Nucleus accumbens (tissue), 56 donors: ENCODE measurements around the gene GPBP1.
"Not testable (repeated sequence)": the region's sequence is repeated elsewhere in the genome, so short reads cannot be mapped to it uniquely, and the experiment has no call there.

Experiments used
- DNase-seq, 56 donors: peaks; one replicate each; lab custom pipeline; 2025; lab: John Stamatoyannopoulos, UW

GPBP1 gene

DNA sequence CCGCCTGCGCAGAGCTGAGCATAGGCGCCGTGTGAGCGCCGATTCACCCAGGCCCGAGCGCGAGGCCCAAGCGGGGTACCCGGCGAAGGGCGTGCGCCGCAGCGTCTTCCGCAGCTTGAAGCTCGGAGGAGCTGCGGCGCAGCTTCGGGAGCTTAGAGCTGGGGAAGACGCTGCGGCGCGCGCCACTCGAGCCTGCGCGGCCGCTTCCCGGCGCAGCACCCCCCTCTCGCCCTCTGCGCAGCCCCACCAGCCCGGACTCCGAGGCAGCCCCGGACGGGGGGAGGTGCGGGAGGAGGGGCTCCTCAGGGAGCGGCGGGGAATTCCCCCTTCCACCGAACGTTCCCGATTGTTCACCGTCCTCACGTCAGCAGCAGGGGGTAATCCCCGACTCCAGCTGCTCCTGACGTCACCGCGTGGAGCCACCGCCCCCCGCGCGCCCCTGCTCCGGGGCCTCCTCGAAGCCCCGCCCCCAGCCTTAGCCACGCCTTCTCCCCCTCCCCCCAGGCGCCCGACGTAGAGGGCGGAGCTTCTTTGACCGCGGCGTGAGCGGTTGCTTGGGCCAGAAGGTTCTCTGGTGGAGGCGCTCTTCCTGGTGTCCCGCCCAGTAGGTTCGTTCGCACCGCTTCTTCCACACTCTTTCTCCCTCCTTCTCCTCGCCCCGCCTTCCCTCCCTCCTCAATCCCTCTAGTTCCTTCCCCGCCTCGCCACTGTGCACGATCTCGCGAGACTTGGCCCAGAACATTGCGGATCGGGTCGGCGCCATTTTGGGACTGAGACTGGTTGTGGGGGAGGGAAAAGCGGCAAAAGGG lies at the start of gene GPBP1:
Gene GPBP1 (plus strand): TSS at position 741 of the 809 bp plus-strand sequence. CDS start 40,072 bp downstream, outside the sequence.
- DNase-seq = peak; percentile 92 to 100 (median 99)

DNA sequence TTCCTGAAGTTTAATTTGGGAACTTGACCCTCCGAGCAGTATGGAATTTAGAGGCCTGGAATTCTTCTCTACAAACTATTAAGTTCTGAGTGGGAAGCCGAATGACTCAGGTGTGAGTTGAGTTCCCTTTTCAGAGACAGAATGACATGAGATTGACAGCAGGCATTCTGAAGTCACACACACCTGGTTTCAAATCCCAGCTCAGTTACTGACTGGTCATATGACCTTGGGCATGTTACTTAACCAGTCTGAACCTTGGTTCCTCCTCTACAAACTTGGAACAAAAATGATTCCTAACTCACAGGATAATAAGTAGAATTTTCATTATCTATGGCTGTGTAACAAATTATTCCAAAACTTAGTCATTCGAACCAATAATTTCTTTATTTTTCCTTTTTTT lies 45.5 kb upstream of the GPBP1 start:
- DNase-seq = no peak

DNA sequence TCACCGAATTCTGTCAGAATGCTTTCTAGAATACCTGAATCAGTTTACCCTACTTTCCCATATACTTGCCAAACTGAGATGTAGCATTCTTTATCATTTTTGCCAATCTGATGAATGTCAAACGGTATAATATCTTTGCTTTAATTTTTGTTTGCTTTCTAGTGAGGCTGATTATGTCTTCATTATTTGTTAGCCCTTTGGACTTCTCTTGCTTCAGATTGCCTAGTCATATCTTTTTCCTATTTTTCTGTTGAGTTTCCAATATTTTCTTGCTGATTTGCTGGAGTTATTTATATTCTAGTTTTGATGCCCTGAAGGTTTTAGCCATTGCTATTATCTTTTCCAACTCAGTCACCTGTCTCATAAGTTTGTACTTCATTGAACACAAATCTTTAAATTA lies 40.3 kb upstream of the GPBP1 start:
- no peak for DNase-seq

GRCh38 chr5:57137401-57137800 lies 36.5 kb upstream of the GPBP1 start:
- DNase-seq = no peak

DNA sequence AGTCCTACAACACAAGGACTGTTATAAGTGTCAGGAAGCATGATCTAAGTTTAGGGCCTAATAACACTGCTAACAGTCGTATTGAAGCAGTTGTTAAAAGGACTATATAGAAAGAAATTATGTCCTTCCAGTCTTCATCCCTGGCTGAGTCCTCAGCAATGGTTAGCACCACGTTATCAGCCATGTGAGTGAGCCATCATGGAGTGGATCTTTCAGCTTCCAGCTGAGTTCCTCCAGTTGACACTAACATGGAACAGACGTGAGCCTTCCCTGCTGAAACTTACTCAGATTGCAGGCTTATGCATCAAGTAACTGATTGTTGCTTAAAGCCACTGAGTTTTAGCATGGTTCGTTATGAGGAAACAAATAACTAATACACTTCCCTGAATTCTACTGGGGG lies 21.5 kb upstream of the GPBP1 start:
- DNase-seq = no peak

DNA sequence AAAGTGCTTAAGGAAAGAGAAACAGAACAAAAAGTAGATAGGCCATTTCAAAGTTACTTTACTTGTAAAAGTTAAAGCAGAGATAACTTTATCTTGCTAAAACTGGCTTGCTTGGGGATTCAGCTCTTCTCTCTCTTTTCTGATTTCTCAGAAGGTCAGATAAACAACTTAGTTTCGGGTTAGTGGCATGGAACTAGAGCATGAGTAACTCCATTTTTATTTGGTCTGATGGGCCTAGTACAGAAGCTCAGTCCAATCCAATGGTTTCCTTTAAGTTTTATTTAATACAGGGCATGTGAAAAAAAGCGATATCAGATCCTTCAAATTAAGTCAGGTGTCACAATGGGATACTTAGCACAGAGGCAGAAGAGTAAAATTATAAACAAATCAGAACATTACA lies 18.8 kb upstream of the GPBP1 start:
- DNase-seq = no peak

DNA sequence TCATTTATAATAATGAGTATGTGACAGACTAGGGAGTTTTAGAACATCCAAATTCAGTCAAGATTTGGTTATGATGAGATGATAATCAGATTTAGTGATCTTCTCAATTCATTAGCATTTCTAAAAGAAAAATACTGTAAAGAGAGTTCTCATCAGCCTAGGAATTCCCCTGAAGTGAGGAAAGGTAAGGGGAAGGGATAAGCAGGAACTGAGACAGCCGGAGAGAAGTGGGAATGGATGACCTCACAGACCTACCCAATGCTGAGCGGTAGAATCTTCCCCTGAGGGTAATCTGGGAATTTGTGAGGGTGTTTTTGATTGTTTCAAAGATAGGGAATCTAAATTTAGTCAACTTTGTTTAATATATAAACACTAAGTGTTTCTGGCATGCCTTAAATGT lies 16.7 kb upstream of the GPBP1 start:
- DNase-seq = no peak

- no peak for DNase-seq
Observed at GRCh38 chr5:57157666-57158065, 16.2 kb upstream of the GPBP1 start.

DNA sequence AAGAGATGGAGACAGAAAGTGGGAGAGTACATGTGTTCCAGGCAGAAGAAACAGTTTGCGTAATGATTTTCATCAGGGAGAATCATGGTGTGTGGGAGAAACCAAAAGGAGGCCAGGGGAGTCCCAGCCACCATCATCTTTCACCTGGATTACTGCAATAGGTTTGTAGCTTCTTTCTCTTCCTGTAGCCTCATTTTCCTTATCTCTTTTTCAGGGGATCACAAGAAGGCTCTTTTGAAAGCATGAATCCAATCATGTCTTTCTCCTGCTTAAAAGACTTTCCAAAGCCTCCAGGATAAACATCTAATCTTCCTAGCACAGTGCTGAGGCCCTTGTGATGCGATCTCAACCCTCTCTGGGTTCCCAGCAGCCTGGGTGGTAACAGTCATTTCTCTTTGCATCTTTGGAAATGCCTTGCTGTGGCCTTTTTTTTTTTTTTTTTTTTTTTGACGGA lies 10.3 kb upstream of the GPBP1 start:
- no peak for DNase-seq

DNA sequence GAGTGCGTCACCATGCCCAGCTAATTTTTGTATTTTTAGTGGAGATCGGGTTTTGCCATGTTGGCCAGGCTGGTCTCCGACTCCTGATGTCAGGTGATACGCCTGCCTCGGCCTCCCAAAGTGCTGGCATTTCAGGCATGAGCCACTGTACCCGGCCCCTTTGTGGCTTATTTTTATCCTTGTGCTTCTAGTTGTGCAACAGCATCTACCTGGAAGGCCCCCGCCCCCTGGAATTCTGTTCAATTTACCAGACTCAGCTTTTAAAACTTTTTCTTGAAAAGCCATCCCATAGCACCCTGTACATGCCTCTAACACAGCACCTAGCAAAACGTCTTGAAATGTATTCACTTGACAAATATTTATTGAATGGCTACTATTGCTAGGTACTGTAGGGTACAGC lies 9.7 kb upstream of the GPBP1 start:
- DNase-seq = no peak

- DNase-seq = not testable (repeated sequence)
Observed at GRCh38 chr5:57165171-57165570, 8.7 kb upstream of the GPBP1 start.

- no peak for DNase-seq
Observed at GRCh38 chr5:57166276-57166675, 7.6 kb upstream of the GPBP1 start.

DNA sequence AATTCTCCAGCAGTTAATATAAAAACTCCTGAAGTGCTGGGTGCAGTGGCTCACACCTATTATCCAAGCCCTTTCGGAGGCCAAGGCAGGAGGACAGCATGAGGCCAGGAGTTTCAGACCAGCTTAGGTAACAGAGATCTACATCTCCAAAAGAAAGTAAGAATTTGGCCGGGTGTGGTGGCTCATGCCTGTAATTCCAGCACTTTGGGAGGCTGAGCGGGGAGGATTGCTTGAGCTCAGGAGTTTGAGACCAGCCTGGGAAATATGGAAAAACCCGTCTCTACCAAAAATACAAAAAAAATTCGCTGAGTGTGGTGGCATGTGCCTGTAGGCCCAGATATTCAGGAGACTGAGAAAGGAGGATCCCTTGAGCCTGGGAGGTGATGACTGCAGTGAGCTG lies 6.7 kb upstream of the GPBP1 start:
- DNase-seq = no peak

DNA sequence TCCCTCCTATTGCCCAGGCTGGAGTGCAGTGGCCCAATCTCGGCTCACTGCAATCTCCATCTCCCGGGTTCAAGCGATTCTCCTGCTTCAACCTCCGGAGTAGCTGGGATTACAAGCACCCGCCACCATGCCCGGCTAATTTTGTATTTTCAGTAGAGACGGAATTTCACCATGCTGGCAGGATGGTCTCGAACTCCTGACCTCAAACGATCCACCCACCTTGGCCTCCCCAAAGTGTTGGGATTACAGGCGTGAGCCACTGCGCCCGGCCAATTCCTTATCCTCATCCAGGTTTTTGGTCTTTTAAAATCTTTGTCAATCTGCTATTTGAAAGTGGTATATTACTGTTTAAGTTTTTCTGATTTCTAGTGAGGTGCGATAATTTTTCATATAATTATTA lies 3.7 kb upstream of the GPBP1 start:
- DNase-seq = not testable (repeated sequence)

DNA sequence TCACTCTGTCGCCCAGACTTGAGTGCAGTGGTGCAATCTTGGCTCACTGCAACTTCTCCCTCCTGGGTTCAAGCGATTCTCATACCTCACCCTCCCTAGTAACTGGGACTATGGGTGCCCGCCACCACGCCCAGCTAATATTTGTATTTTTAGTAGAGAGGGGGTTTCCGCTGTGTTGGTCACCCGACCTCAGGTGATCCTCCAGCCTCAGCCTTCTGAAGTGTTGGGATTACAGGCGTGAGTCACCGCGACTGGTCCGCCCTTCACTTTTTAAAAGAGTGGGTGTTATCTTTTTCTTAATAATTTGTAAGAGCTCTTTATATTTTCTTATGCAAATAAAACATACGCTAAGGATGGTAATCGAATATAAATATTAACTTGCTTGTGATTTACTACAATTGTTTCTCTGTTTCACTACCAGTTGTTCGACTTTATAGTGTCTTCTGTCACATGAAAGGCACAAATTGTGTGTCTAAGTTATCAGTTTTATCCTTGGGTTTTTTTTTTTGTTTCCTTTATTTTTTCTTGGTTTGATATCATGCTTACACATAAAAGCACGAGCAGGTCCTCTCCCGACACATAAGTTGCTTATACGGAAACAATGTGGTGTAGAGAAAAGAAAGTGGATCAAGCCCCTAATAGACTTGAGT lies 1.9 kb upstream of the GPBP1 start:
- DNase-seq = no peak

DNA sequence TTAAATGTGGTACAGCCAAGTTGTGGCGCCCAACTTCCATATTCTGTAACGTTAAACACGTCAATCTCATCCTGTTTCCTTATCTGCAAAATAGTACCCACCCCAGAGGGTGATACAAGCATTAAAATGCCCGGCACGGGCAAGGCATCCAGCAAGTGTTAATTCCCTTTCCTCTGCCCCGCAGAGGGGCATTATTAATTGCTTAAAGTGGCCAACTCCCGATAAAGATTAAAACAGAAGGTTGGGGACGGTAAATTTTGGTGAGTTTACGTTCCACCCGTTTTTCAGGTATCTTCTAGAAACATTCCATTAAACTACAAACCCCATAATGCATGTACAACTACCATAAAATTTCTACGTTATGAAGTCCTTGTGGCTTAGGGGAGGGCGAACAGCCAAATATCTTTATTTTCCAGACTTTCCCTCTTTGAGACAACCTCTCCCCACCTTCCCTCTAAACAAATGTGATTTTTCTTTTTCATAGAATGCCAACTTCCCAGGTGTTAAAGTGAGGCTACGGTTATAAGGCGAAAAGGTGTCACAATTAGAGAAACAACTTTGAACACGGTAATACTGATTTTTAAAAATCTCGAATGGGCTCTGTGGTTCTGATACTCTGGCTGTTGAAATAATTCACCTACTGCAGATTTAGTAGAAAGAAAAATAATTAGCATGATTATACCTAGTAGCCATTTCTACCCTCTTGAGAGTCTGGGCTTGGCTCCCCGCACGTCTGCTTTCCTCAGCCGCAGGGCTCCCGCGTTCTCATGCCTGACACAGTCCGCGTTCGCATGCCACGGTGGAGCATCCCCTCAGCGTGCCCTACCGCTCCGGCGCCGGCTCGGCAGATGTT lies 1.2 kb upstream of the GPBP1 start:
- DNase-seq = peak in 17 of 56 donors; percentile 1 to 78 (median 43)

GRCh38 chr5:57174128-57174889 lies 450 bp downstream of the GPBP1 start:
- DNase-seq = peak in 38 of 56 donors; percentile 17 to 69 (median 54)

DNA sequence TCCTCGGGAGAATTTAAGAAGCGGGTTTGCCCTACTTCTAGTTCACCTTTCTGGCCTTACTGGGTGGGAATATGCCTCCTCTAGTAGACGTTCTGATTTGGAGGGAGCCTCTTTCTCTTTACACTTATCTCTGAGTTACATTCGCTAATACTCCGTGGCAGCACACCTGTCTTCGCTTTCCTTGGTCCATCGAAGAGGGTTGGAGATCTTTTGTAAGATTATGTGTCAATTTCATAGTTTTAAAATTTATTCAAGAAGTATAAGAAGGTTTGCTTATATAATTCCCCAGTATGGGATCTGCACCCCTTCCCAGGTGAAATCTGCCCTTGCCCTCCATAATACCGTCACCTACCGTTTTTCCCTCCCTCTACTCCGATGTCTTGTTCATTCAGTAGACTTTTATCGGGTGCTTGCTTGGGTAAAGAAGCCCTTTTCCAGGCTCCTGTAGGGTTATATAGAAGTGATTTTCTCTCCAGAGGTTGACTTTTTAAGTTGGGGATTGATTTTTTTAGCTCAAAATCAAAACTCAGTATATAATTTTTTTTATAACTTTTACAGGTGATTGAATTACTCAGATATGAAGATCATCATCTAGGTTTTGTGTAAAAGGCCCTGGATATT lies 1.1 kb downstream of the GPBP1 start:
- DNase-seq = peak in 4 of 56 donors; percentile 15 to 58 (median 29)

DNA sequence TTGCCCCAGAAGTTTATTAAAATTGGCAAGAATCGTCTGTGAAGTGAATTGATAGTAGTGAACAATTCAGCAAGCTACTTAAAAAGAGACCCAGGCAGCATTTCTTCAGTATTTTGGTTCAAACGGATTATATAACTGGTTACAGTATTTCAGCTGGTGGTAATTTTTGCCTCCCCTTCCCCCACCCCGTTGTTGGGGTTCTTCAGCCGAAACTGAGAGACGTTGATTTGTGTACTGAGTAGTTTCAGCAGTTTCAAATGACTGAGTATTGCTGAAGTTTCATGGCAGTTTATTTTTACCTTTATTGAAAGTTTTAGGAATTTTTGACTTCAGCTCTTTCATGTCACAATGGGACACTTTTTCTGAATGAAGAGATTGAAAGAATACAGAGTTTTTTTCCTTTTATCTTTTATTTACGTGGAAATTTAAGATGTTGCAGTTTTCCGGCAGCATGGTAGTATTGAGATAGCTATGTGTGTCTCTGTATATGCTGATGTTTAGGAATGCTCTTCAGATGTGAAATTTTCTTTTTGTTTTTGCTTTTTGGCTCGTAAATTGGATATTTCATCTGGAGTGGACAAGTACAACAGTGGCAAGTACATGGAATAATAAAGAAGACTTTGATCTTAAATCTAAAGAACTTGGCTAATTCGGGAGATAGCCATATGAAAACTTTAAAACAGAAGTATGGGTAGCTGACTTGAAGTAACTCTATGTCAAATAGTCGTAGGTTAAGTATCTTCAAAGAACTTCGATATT lies 1.9 kb downstream of the GPBP1 start:
- peak in 5 of 56 donors; percentile 2 to 29 (median 7) for DNase-seq
